COLO829 (cell line): ENCODE results near the gene PEAK1.
A peak's percentile ranks its signal among the peaks of the same experiment; 100 is the strongest.

Experiments used
- DNase-seq: peaks from one replicate; pipeline ENCODE4 v3.0.0; 2012; ENCODE audit warnings: low spot score

Gene PEAK1, protein sequence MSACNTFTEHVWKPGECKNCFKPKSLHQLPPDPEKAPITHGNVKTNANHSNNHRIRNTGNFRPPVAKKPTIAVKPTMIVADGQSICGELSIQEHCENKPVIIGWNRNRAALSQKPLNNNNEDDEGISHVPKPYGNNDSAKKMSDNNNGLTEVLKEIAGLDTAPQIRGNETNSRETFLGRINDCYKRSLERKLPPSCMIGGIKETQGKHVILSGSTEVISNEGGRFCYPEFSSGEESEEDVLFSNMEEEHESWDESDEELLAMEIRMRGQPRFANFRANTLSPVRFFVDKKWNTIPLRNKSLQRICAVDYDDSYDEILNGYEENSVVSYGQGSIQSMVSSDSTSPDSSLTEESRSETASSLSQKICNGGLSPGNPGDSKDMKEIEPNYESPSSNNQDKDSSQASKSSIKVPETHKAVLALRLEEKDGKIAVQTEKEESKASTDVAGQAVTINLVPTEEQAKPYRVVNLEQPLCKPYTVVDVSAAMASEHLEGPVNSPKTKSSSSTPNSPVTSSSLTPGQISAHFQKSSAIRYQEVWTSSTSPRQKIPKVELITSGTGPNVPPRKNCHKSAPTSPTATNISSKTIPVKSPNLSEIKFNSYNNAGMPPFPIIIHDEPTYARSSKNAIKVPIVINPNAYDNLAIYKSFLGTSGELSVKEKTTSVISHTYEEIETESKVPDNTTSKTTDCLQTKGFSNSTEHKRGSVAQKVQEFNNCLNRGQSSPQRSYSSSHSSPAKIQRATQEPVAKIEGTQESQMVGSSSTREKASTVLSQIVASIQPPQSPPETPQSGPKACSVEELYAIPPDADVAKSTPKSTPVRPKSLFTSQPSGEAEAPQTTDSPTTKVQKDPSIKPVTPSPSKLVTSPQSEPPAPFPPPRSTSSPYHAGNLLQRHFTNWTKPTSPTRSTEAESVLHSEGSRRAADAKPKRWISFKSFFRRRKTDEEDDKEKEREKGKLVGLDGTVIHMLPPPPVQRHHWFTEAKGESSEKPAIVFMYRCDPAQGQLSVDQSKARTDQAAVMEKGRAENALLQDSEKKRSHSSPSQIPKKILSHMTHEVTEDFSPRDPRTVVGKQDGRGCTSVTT (N-terminal part only)

GRCh38 chr15:77419836-77420609 lies at the start of gene PEAK1:
TSS of gene PEAK1 (minus strand) at chr15:77420104. CDS start at chr15:77181926, 238,178 bp downstream.
- peak; percentile 90 for DNase-seq

- DNase-seq, result no peak
Observed at GRCh38 chr15:77468896-77469295, 49.0 kb upstream of the PEAK1 start.

DNA sequence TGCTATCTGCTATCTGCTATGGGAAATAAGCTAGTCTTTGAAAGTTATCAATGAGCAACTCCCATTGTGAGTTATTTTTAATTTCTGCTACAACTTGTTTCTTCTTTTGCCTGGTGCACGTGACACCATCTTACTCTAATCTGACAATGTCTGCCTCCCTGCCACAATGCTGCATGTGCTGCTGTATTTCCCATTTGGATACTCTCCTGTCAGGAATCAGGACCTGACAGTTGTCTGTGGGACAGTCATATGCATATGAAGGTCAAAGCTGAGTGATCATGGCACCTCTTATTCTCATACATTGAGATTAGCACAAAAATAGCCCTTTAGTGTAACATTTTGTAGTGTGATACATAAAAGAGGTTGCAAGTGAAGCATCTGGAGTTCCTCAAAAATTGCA lies 46.6 kb upstream of the PEAK1 start:
- no peak for DNase-seq

DNA sequence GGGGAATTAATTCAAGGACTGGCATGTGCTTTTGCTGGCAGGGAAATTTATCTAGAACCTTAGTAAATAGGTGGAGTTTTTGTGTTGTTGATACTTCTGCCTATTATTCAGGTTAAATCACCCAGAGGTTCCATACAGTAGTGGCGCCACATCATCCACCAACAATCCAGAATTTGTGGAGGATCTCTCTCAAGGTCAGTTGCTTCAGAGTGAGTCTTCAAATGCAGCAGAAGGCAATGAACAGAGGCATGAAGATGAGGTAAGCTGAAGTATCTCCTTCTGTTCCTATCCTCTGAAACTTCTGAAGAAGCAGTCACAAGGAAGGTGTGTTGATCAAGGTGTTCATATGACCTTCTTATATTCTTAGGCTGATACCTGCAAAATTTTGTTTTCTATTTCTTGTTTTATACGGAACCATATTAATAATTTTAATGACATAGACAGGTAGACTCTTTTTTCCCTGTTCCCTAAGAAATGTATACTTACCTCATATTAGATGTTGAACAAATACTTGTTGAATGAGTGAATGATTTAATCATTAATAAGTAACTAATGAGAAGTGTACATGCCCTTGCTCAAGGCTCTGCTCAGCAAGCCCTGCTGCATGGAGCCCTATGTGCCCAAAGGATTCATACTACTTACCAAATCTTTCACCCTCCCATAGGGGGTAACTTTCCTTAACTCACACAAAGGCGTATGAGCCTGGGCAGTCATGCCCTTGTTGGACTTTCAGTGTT lies 44.4 kb upstream of the PEAK1 start:
- no peak for DNase-seq

DNA sequence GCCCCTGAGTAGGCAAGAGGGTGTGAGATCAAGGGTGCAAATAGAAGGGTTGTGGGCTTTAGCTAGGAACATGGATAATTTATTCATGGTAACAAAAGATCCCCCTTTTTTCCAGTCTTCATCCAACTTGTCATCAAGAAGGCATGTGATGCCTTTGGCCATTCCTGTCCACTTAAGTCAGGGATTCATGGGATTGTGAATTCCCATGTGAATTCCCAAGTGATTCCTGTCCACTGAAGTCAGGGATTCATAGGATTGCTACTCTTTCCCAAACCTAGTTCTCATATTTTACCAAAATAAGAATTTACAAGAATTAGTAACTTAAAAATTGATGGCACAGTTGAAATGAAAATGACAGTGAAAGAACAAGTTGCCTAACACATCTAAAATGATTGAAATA lies 41.6 kb upstream of the PEAK1 start:
- no peak for DNase-seq

DNA sequence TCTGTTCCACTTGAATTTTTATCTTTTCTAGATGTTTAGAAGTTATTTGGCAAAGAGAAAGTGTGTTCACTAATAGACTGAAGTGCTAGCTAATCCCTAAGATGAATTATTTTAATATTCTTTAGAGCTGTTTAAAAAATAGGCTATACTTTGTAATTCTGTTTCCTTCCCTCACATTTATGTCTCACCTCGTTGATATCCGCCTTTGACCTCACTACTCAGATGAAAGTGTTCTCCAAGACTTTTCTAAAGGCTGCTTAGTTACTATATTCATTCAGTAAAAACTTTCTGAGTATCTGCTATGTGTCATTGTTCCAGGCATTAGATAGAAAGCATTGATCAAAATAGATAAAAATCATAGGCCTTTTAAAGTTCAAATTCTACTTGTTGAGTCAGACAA lies 39.1 kb upstream of the PEAK1 start:
- DNase-seq, result no peak

- DNase-seq, result no peak
Observed at GRCh38 chr15:77457905-77458265, 38.0 kb upstream of the PEAK1 start.

GRCh38 chr15:77457191-77457904 lies 37.4 kb upstream of the PEAK1 start:
- DNase-seq, result no peak

DNA sequence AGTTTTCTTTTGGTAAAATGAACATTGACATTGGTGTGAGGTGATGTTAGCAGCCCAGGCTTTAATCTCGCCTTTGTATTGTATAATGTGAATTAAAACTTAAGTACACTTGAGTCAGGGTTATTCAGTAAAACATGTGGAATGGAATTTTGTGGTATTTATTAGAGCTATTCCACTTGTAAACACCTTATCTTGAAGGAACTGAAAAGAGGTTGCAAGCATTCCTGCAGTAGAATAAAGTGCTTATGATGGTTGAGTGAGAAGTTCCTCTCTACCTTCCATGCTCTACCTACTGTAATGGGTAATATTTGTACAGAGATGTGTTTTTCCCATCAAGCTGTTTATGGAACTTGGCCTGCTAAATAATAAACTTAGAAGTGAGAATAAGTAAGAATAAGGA lies 36.8 kb upstream of the PEAK1 start:
- no peak for DNase-seq

DNA sequence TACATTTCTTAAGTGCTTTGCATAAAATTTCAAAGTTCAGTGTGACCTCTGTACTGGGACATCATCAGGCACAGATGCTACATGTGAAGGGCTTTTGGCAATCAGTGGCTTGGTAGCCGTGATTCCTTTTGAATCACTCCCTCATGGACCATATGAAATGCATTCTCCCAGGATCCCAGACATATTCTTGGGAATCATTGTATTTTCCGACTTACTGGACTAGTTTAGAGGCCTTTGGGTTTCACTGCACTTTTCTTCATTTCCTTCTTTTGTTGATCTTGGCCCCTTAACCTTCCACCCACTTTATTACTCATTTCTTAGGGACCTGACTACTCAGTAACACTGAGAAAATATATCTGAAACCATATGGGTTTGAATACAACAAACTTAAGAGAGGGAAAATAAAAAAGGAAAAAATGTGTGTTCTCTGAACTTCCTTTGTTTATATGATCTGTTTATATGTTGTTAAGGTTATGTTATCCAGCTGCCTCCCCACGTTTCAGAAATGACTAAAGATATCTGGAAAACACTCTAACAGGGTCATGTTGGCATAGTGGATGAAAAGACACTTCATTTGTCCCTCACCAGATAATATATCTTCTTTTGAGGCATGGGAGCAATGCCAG lies 35.9 kb upstream of the PEAK1 start:
- DNase-seq, result no peak

DNA sequence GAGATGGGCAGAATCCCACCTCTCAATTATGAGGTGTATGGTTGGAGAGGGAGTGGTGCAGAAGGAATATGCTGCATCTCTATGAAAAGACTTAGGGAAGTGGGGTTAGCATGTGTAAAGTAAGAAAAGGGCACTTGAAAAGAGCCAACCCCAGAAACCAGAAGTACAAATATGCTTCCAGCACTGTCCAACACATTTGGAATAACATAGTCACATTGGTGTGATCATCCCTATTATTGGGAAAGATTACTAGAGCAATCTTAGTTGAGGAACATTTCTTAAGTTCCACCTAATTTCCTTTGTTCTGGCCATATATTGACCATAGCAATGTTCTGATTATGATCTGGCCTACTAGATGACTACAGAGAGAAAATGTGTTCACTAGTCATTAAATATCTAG lies 35.0 kb upstream of the PEAK1 start:
- DNase-seq, result no peak

- no peak for DNase-seq
Observed at GRCh38 chr15:77454265-77454664, 34.4 kb upstream of the PEAK1 start.

DNA sequence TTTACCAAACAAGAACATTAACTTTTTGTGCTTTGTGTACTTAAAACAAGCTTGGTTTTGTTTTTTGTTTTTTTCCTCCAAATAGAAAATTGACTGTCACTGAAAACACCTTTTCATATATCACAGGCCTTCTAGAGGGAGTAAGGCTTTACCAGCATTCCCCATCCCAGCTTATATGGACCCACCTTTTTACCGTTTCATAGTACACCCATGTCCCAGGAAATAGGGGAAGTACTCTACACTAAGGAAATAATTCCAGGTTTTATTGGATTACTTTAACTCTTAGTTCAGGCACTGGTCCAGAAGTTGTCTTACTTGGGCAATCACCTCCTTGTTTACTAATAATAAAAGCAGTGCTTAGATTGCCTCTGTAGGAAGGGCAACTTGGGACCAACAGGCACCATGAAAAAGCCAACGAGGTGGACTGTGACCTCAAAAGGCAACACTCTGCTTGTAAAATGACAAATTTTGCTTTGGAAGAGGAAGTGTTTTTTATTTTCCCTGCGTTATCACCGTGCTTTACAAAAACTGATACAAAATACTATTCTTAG lies 27.0 kb upstream of the PEAK1 start:
- no peak for DNase-seq

DNA sequence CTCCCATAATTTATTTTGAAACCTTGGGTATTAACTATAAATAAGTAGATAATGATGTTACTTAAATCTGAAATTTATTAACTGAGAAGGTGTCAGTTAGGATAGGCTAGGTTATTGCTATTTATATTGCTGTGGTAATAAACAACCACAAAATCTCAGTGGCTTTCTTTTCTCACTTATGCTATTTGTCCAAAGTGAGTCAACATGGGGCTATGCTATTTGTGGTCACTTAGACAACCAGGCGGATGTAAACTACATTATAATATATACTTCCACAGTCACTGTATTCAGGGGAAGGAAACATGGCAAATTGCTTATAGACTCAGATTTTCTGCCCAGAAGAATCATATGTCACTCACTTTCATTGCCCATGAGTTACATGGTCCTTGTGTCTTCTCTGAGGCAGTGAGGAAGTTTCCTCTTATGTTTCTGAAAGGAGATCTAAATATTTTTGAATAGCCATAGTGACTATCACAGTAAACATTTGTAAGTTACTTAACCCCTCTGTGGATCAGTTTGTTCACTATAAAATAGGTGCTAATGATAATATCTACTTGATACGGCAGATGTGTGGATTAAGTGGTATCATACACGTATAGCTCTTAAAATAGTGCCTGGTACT lies 20.6 kb upstream of the PEAK1 start:
- no peak for DNase-seq

GRCh38 chr15:77437264-77437663 lies 17.4 kb upstream of the PEAK1 start:
- DNase-seq, result no peak

DNA sequence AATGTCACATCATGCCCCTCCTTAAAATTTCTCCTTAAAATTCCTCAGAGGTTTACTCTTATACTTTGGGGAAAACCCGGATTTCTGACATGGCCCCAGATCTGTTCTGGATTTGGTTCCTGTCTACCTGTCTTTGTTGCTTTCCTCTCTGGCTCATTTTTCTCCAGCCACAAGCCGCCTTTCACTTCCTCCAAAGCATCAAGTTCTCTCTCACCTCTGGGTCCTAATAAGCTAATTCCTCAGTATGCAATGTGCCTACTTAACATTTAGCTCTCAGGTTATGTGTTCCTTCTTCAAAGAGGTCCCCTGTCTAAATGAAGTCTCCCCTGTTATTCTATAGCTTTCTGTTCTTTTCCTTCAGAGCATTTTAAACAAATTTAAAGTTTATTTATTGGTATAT lies 16.9 kb upstream of the PEAK1 start:
- no peak for DNase-seq

DNA sequence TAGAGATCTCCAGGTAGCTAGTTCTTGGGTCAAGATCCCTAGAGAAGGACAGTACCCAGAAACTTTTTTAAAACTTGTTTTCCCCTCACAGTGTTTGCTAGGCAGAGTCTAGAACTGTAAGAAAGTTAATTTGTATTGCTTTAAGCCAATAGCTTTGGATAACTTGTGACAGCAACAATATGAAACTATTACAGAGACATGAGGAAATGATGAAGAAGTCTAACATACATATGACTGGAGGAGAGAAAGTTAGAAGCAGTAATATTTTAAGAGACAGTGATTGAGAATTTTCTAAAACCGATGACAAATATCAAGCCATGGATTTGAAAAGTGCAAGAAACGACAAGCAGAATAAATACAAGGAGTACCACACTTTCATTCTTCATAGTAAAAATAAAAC lies 10.7 kb upstream of the PEAK1 start:
- DNase-seq, result no peak

GRCh38 chr15:77430213-77430612 lies 10.3 kb upstream of the PEAK1 start:
- no peak for DNase-seq

DNA sequence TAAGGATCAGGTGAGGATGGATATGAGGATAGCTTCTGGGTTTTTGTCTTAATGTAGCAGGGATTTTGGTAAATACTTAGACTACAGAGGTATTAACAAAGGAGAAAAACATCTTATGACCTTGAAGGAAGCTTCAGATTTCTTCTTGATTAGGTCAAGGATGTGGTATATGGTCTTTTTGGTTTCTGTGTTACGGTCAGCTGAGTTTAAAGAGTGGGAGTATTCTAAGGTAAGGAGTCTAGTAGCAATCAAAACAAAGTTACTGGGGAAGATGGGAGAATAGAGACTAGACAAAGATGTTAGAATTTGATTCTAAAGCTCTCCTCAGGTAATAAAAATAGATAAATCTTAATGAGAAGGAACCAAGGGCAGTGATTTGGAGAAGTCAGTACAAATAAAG lies 7.0 kb upstream of the PEAK1 start:
- DNase-seq, result no peak

GRCh38 chr15:77426377-77426776 lies 6.5 kb upstream of the PEAK1 start:
- no peak for DNase-seq
